Endothelial cell of umbilical vein (primary cell): ENCODE results near the gene ITGA3. TPM values are rescaled to one million over a fixed set of nuclear protein-coding genes. Genes with fewer than 3 reads are reported as not detected.

ENCODE experiments used
- BruUV-seq: library from RNA; stranded (reverse); fragments of 400-500 nt; replicated peaks from 2 replicates; lab custom pipeline; 2021; lab: Mats Ljungman, UMichigan
- CTCF ChIA-PET: fragments of 300-600, 350-600 bp; sonication (Branson Sonifier 250); formaldehyde crosslinking; loops from one replicate; lab custom pipeline; 2021; ENCODE audit warnings: antibody characterized with exemption, inconsistent platforms; lab: Charles Lee
- POLR2A ChIA-PET: fragments of 300-600, 350-600 bp; sonication (Branson Sonifier 250); formaldehyde crosslinking; loops from one replicate; lab custom pipeline; 2021; ENCODE audit warnings: antibody characterized with exemption, inconsistent platforms; lab: Charles Lee
- DNase-seq: peaks from one replicate; pipeline ENCODE4 v3.0.0-alpha.2; 2011; ENCODE audit warnings: low read depth, low spot score
- FAIRE-seq: peaks from 2 replicates; lab custom pipeline; 2011; peaks lifted over from hg19 to GRCh38; lab: Jason Lieb, UNC
- H2AFZ ChIP-seq: 2 replicates; pipeline ENCODE4 v1.6.0; 2012; ENCODE audit warnings: low read depth, low read length, control low read depth, inconsistent platforms
- H3K27ac ChIP-seq: 2 replicates; pipeline ENCODE4 v1.5.1; 2011; ENCODE audit warnings: low read depth, mild to moderate bottlenecking, control low read depth, low read length, moderate library complexity; ENCODE audit not compliant: insufficient read depth
- H3K27me3 ChIP-seq, 2 experiments: 2 replicates each; pipeline versions ENCODE4 v1.6.0 to v1.6.1; 2011; ENCODE audit warnings: low read length in 2 of 2, mixed read lengths in 1 of 2; ENCODE audit not compliant: control insufficient read depth in 2 of 2, insufficient read depth in 2 of 2
- H3K36me3 ChIP-seq, 2 experiments: 2 replicates in 1 of 2; 3 replicates in 1 of 2; pipeline ENCODE4 v1.5.1; 2011; ENCODE audit warnings: low read length in 2 of 2, mild to moderate bottlenecking in 1 of 2, moderate library complexity in 1 of 2; ENCODE audit not compliant: control insufficient read depth in 2 of 2, insufficient read depth in 2 of 2; ENCODE audit errors: extremely low read depth in 1 of 2
- H3K4me1 ChIP-seq: 3 replicates; pipeline ENCODE4 v1.5.1; 2011; ENCODE audit warnings: mild to moderate bottlenecking, low read length; ENCODE audit not compliant: control insufficient read depth, insufficient read depth; ENCODE audit errors: extremely low read depth
- H3K4me2 ChIP-seq: 2 replicates; pipeline ENCODE4 v1.6.1; 2011; ENCODE audit warnings: low read length, control low read depth, mixed read lengths; ENCODE audit not compliant: insufficient read depth
- H3K4me3 ChIP-seq, 3 experiments: fragments of 200-600 bp in 1 of 3; sonication (generic), shearing (Covaris generic) in 1 of 3; replicated peaks in 1 of 3; 2 replicates each; pipeline ENCODE4 v1.5.1; 2011 to 2016; ENCODE audit warnings: control low read depth in 3 of 3, low read length in 3 of 3, mild to moderate bottlenecking in 2 of 3, inconsistent platforms in 1 of 3, low read depth in 1 of 3, moderate library complexity in 1 of 3; ENCODE audit not compliant: insufficient read depth in 1 of 3
- H3K79me2 ChIP-seq: 2 replicates; pipeline ENCODE4 v1.6.0; 2012; ENCODE audit warnings: low read length, inconsistent platforms; ENCODE audit not compliant: control insufficient read depth, insufficient read depth
- H3K9ac ChIP-seq: replicated peaks from 2 replicates; pipeline ENCODE3; 2011; ENCODE audit warnings: low read length, control low read depth; ENCODE audit not compliant: insufficient read depth; ENCODE audit errors: extremely low read depth
- H3K9me1 ChIP-seq: replicated peaks from 3 replicates; pipeline ENCODE4 v1.6.0; 2011; ENCODE audit warnings: mild to moderate bottlenecking, low read length; ENCODE audit not compliant: control insufficient read depth, insufficient read depth; ENCODE audit errors: extremely low read depth
- H3K9me3 ChIP-seq: replicated peaks from 2 replicates; pipeline ENCODE4 v1.5.1; 2012; ENCODE audit warnings: low read length, inconsistent platforms; ENCODE audit not compliant: control insufficient read depth, insufficient read depth
- H4K20me1 ChIP-seq: replicated peaks from 2 replicates; pipeline ENCODE3; 2011; ENCODE audit warnings: mild to moderate bottlenecking, low read length; ENCODE audit not compliant: control insufficient read depth, insufficient read depth; ENCODE audit errors: extremely low read depth
- EZH2 ChIP-seq: IDR thresholded peaks from 2 replicates; pipeline ENCODE4 v1.6.1; 2012; ENCODE audit warnings: borderline replicate concordance, low read depth, mild to moderate bottlenecking, moderate library complexity, low read length, inconsistent platforms; ENCODE audit not compliant: severe bottlenecking
- FOS ChIP-seq: IDR thresholded peaks from 2 replicates; pipeline ENCODE4 v1.6.1; 2011; ENCODE audit warnings: mild to moderate bottlenecking, low read length, moderate library complexity, borderline replicate concordance; ENCODE audit not compliant: insufficient read depth
- GATA2 ChIP-seq: IDR thresholded peaks from 2 replicates; pipeline ENCODE4 v1.7.0; 2011; ENCODE audit warnings: low read depth, mild to moderate bottlenecking, moderate library complexity, mixed read lengths, low read length; ENCODE audit not compliant: insufficient read length, insufficient read depth
- JUN ChIP-seq: IDR thresholded peaks from 2 replicates; pipeline ENCODE4 v1.6.1; 2011; ENCODE audit warnings: borderline replicate concordance, low read depth; ENCODE audit not compliant: insufficient read length, insufficient read depth
- MYC ChIP-seq: IDR thresholded peaks from one replicate; pipeline ENCODE4 v1.6.1; 2011; ENCODE audit warnings: mild to moderate bottlenecking, low read depth, low read length
- POLR2A ChIP-seq: IDR thresholded peaks from 2 replicates; pipeline ENCODE4 v1.6.1; 2012; ENCODE audit warnings: low read depth, mild to moderate bottlenecking, control low read depth, low read length
- POLR2AphosphoS5 ChIP-seq: IDR thresholded peaks from 2 replicates; pipeline ENCODE4 v1.6.1; 2012; ENCODE audit warnings: low read depth, mild to moderate bottlenecking, control low read depth, low read length, moderate library complexity; ENCODE audit not compliant: insufficient read depth
- dilution Hi-C: fragments of 300-500 bp; cut with MboI; formaldehyde crosslinking; loops from one replicate; pipeline ENCODE4 v1.15.0; 2019; ENCODE audit warnings: low sequenced_read_pairs; ENCODE audit not compliant: extremely low pct_ligation_motif_present
- intact Hi-C: fragments of 100-400 bp; cut with micrococcal nuclease; formaldehyde crosslinking; loops from one replicate; pipeline ENCODE4 v1.10.0; 2022
- polyA plus RNA-seq, 4 experiments: library from polyadenylated mRNA; depleted of rRNA in 3 of 4; stranded (reverse) in 3 of 4; unstranded in 1 of 4; fragments of >200 nt; gene quantifications; 2 replicates each; pipeline versions ENCODE4 v1.2.1 to v1.2.3, GENCODE V29; 2011 to 2012; ENCODE audit warnings: missing spikeins in 1 of 4
- total RNA-seq: library from RNA; stranded (reverse); gene quantifications from 2 replicates; pipeline ENCODE4 v1.2.3, GENCODE V29; 2021
- TF ChIP-seq, protein P1 (sequence below): IDR thresholded peaks from 2 replicates; pipeline ENCODE4 v1.6.1; 2011; ENCODE audit not compliant: insufficient read depth, insufficient read length
- TF ChIP-seq, protein P2 (sequence below), 2 donors: IDR thresholded peaks; 1 replicate in 1 of 2; 2 replicates in 1 of 2; pipeline ENCODE4 v1.5.1; 2011; ENCODE audit warnings: low read length in 2 of 2, mild to moderate bottlenecking in 2 of 2, moderate library complexity in 2 of 2, control low read depth in 1 of 2, inconsistent platforms in 1 of 2, low read depth in 1 of 2; ENCODE audit not compliant: insufficient read depth in 1 of 2; ENCODE audit errors: extremely low read depth in 1 of 2

The ITGA3 gene
- total and polyA plus RNA-seq, 2 donors (not counting 3 experiments of a cell fraction or from before 2014, with no cell fraction given), result 92.7 to 112 TPM

DNA sequence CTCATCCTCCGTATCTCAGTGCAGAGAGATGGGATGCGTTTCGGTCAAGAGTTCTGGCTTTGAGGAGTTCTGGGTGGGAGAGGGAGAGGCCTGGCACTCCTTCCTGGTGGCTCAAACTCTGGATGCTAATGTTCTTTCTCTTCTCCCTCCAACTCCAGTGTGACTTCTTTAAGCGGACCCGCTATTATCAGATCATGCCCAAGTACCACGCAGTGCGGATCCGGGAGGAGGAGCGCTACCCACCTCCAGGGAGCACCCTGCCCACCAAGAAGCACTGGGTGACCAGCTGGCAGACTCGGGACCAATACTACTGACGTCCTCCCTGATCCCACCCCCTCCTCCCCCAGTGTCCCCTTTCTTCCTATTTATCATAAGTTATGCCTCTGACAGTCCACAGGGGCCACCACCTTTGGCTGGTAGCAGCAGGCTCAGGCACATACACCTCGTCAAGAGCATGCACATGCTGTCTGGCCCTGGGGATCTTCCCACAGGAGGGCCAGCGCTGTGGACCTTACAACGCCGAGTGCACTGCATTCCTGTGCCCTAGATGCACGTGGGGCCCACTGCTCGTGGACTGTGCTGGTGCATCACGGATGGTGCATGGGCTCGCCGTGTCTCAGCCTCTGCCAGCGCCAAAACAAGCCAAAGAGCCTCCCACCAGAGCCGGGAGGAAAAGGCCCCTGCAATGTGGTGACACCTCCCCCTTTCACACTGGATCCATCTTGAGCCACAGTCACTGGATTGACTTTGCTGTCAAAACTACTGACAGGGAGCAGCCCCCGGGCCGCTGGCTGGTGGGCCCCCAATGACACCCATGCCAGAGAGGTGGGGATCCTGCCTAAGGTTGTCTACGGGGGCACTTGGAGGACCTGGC is 33.3 kb downstream of the ITGA3 start:
- dilution Hi-C loops, result no loop called here
- no peak overlapping the region for H3K9ac ChIP-seq
- no peaks in the 10 kb centered on the region for H3K4me1 ChIP-seq
- FAIRE-seq (no peak), DNase-seq (no peak)
- ChIA-PET POLR2A (no interaction called here), CTCF (interaction anchor here (2.9 to 5.4 kb wide), 2 partner anchors 62 kb away, joined by 88 to 101 read pairs; no protein-coding TSS in a partner anchor)
- H3K79me2 ChIP-seq, result no peaks in the 10 kb centered on the region
- intact Hi-C loops, result no loop called here
- H3K27me3 ChIP-seq, result no peaks in the 10 kb centered on the region
- H3K36me3 ChIP-seq, result peaks cover 0 to 18% of the 10 kb centered on the region in 2 experiments
- BruUV-seq, result no TSS peak
- TF ChIP-seq MYC, result no peak
- TF ChIP-seq, protein P1, sequence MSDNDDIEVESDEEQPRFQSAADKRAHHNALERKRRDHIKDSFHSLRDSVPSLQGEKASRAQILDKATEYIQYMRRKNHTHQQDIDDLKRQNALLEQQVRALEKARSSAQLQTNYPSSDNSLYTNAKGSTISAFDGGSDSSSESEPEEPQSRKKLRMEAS, result no peak
- TF ChIP-seq JUN, result no peak
- TF ChIP-seq EZH2, result no peak
- TF ChIP-seq, protein P2, sequence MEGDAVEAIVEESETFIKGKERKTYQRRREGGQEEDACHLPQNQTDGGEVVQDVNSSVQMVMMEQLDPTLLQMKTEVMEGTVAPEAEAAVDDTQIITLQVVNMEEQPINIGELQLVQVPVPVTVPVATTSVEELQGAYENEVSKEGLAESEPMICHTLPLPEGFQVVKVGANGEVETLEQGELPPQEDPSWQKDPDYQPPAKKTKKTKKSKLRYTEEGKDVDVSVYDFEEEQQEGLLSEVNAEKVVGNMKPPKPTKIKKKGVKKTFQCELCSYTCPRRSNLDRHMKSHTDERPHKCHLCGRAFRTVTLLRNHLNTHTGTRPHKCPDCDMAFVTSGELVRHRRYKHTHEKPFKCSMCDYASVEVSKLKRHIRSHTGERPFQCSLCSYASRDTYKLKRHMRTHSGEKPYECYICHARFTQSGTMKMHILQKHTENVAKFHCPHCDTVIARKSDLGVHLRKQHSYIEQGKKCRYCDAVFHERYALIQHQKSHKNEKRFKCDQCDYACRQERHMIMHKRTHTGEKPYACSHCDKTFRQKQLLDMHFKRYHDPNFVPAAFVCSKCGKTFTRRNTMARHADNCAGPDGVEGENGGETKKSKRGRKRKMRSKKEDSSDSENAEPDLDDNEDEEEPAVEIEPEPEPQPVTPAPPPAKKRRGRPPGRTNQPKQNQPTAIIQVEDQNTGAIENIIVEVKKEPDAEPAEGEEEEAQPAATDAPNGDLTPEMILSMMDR (IDR thresholded peaks at IDR 0.05; ENCODE audit: extremely low read depth in 1 of 2, insufficient read depth in 1 of 2, low read depth in 1 of 2, low read length in 2 of 2), result no peak
- no peak for TF ChIP-seq POLR2A
- TF ChIP-seq POLR2AphosphoS5, result no peak
- TF ChIP-seq GATA2, result no peak
- TF ChIP-seq FOS, result no peak
- H3K4me2 ChIP-seq, result no peak overlapping the region
- no peaks in the 10 kb centered on the region for H3K9me3 ChIP-seq
- no peaks in the 10 kb centered on the region for H4K20me1 ChIP-seq
- no peaks in the 10 kb centered on the region for H3K9me1 ChIP-seq
- no peak overlapping the region for H3K4me3 ChIP-seq
- no peak overlapping the region for H2AFZ ChIP-seq
- H3K27ac ChIP-seq, result no peak overlapping the region
